ENCODE measurements around the gene KDM2A. TPM values are rescaled to one million over a fixed set of nuclear protein-coding genes. Genes with fewer than 3 reads are reported as not detected.

The KDM2A gene
- total and polyA plus RNA-seq, 2 of the 13 experiments (the other 11 are each of a cell fraction or from before 2014, with no cell fraction given) = 31.3 to 31.4 TPM

DNA sequence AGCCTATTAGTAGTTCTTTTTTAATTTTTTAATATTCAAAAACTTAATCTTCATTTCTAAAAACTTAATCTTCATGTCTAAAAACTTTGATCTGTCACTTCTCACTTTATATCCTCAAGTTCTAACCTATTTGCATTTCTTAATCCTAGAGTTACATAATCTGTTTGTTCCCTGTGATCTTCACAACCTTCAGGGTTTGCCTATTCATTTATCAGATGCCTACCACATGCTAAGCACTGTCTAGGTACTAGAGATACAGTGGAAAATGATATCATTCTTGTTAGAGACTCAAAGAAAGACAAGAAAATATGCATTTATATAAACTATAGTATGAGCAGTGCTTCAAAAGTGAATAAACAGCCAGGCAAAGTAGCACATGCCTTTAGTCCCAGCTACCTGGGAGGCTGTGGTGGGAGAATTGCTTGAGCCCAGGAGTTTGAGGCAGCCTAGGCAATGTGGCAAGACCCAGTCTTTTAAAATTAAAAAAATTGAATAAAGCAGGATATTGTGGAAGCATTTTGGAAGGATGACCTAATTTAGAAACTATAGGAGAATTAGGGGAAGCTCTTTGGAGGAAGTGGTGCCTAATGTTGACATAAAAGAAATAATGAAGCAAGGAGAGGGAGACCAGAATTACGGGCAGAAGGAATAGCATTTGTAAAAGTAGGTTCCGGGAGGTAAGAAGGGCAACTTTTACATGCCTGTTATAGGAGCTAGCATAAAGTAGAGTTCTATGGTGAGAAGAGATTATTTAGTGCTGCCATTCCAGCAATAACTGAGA lies 92.8 kb downstream of the KDM2A start:
- no peak overlapping the region for H3K27ac ChIP-seq (ENCODE audit: extremely low read length, insufficient read depth, low read length)
- no peaks in the 10 kb centered on the region for H3K4me1 ChIP-seq (ENCODE audit: insufficient read depth, low read length)
- no peaks in the 10 kb centered on the region for H3K9me3 ChIP-seq (ENCODE audit: low read length)
- TF ChIP-seq MYNN (CRISPR knock-in tag; IDR thresholded peaks at IDR 0.05; ENCODE audit: low read depth) (no peak), KLF9 (CRISPR knock-in tag; IDR thresholded peaks at IDR 0.05; ENCODE audit: low read depth) (no peak)
- peaks cover 10 to 63% of the 10 kb centered on the region in 2 experiments for H3K36me3 ChIP-seq (replicated peaks in 1 of 2; ENCODE audit: control insufficient read depth in 1 of 2, insufficient read depth in 2 of 2, low read length in 2 of 2)
- DNase-seq (ENCODE audit: low spot score) (no peak), FAIRE-seq (no peak), ATAC-seq (no peak)
- no peaks in the 10 kb centered on the region for H4K20me1 ChIP-seq (ENCODE audit: insufficient read depth, low read length)
- ChIA-PET CTCF (ENCODE audit: low intra/inter-chr PET ratio, low total read pairs) (no interaction called here), POLR2A (interaction anchor here (1.4 kb wide), 1 partner anchor 28 kb away, joined by 3 read pairs; no protein-coding TSS in a partner anchor)
- intact Hi-C loops (cut with micrococcal nuclease; ENCODE audit: unreplicated experiment) = no loop called here
- in situ Hi-C loops (cut with HindIII; ENCODE audit: extremely low pct_ligation_motif_present, low pct_unique_long_range_greater_than_20kb) = no loop called here
- H3K9ac ChIP-seq (ENCODE audit: insufficient read depth, low read depth, low read length) = no peak overlapping the region
- no peak overlapping the region for H3K4me2 ChIP-seq (ENCODE audit: low read depth, low read length)
- H2AFZ ChIP-seq (ENCODE audit: low read length) = no peak overlapping the region
- BruUV-seq (replicated peaks) = no TSS peak
- H3K4me3 ChIP-seq (replicated peaks in 1 of 3; ENCODE audit: insufficient read depth in 1 of 3, low read depth in 2 of 3, low read length in 3 of 3) = no peak overlapping the region
- WGBS (ENCODE audit: low lambda C conversion rate) = 92% methylated on average over 2 of the region's 2 CpGs
- no peaks in the 10 kb centered on the region for H3K79me2 ChIP-seq (ENCODE audit: insufficient read depth, low read length)
- no peaks in the 10 kb centered on the region for H3K27me3 ChIP-seq (ENCODE audit: control insufficient read depth in 1 of 2, insufficient read depth in 2 of 2, low read length in 2 of 2)

- H3K27ac ChIP-seq (ENCODE audit: extremely low read length, insufficient read depth, low read length) = no peak overlapping the region
- ChIA-PET POLR2A (interaction anchor here (1.4 kb wide), 1 partner anchor 27 kb away, joined by 3 read pairs; no protein-coding TSS in a partner anchor), CTCF (ENCODE audit: low intra/inter-chr PET ratio, low total read pairs) (no interaction called here)
- FAIRE-seq = no peak
- H2AFZ ChIP-seq (ENCODE audit: low read length) = no peak overlapping the region
- H3K27me3 ChIP-seq (ENCODE audit: control insufficient read depth in 1 of 2, insufficient read depth in 2 of 2, low read length in 2 of 2) = no peaks in the 10 kb centered on the region
- intact Hi-C loops (cut with micrococcal nuclease; ENCODE audit: unreplicated experiment) (no loop called here), in situ Hi-C loops (cut with HindIII; ENCODE audit: extremely low pct_ligation_motif_present, low pct_unique_long_range_greater_than_20kb) (no loop called here)
- DNase-seq (ENCODE audit: low spot score) = no peak
- WGBS (ENCODE audit: low lambda C conversion rate) = 95% methylated on average over 5 of the region's 5 CpGs
- no TSS peak for BruUV-seq (replicated peaks)
- TF ChIP-seq HOXA5 (CRISPR knock-in tag; IDR thresholded peaks at IDR 0.05) (no peak), HES4 (CRISPR knock-in tag; IDR thresholded peaks at IDR 0.05; ENCODE audit: borderline replicate concordance) (no peak), MIER3 (CRISPR knock-in tag; IDR thresholded peaks at IDR 0.05; ENCODE audit: borderline replicate concordance) (no peak), ZSCAN31 (CRISPR knock-in tag; IDR thresholded peaks at IDR 0.05; ENCODE audit: low read depth) (no peak), TEAD3 (CRISPR knock-in tag; optimal IDR thresholded peaks at IDR 0.05; ENCODE audit: borderline replicate concordance) (no peak)
- TF ChIP-seq, protein P1, sequence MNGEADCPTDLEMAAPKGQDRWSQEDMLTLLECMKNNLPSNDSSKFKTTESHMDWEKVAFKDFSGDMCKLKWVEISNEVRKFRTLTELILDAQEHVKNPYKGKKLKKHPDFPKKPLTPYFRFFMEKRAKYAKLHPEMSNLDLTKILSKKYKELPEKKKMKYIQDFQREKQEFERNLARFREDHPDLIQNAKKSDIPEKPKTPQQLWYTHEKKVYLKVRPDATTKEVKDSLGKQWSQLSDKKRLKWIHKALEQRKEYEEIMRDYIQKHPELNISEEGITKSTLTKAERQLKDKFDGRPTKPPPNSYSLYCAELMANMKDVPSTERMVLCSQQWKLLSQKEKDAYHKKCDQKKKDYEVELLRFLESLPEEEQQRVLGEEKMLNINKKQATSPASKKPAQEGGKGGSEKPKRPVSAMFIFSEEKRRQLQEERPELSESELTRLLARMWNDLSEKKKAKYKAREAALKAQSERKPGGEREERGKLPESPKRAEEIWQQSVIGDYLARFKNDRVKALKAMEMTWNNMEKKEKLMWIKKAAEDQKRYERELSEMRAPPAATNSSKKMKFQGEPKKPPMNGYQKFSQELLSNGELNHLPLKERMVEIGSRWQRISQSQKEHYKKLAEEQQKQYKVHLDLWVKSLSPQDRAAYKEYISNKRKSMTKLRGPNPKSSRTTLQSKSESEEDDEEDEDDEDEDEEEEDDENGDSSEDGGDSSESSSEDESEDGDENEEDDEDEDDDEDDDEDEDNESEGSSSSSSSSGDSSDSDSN (CRISPR knock-in tag; IDR thresholded peaks at IDR 0.05) = no peak
- no peak overlapping the region for H3K4me2 ChIP-seq (ENCODE audit: low read depth, low read length)
- no peaks in the 10 kb centered on the region for H4K20me1 ChIP-seq (ENCODE audit: insufficient read depth, low read length)
- H3K9ac ChIP-seq (ENCODE audit: insufficient read depth, low read depth, low read length) = no peak overlapping the region
- no peak overlapping the region for H3K4me3 ChIP-seq (replicated peaks in 1 of 3; ENCODE audit: insufficient read depth in 1 of 3, low read depth in 2 of 3, low read length in 3 of 3)
- no peaks in the 10 kb centered on the region for H3K79me2 ChIP-seq (ENCODE audit: insufficient read depth, low read length)
- ATAC-seq = no peak
- H3K36me3 ChIP-seq (replicated peaks in 1 of 2; ENCODE audit: control insufficient read depth in 1 of 2, insufficient read depth in 2 of 2, low read length in 2 of 2) = peaks cover 13 to 67% of the 10 kb centered on the region in 2 experiments
- H3K9me3 ChIP-seq (ENCODE audit: low read length) = no peaks in the 10 kb centered on the region
- H3K4me1 ChIP-seq (ENCODE audit: insufficient read depth, low read length) = no peaks in the 10 kb centered on the region
These were observed 94.1 kb downstream of the KDM2A start for GRCh38 chr11:67213178-67213621.
